ENCODE results near the gene CDH23.

Gene CDH23

DNA sequence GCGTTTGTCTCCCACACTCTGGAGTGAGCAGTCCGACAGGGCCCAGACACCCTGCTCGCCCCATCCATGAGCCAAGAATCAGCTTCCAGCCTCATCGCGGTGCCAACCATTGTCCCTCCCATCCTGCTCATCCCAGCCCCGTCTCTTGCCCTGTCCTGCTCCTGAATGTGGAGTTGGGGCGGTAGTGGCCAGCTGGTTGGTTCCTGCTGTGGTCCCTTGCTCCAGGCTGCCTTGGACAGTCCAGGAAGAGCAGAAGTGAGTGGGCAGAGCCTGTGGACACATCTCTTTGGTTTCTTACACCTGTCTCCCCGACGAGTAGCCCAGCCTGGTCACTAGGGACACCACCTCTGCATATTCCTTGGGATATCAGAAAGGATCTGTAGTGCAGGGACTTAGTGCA, 63.9 kb downstream of the CDH23 start:
- no peaks in the 10 kb centered on the region for H3K27me3 Mint-ChIP-seq (ENCODE audit: low read depth)
- H3K9me3 Mint-ChIP-seq = no peaks in the 10 kb centered on the region
- H3K36me3 Mint-ChIP-seq (ENCODE audit: low read depth) = no peaks in the 10 kb centered on the region

GRCh38 chr10:71461457-71461856, 64.7 kb downstream of the CDH23 start:
- H3K4me3 Mint-ChIP-seq = no peak overlapping the region
- H3K27me3 Mint-ChIP-seq (ENCODE audit: low read depth) = no peaks in the 10 kb centered on the region
- no peaks in the 10 kb centered on the region for H3K4me1 Mint-ChIP-seq (ENCODE audit: low read depth)
- no peaks in the 10 kb centered on the region for H3K9me3 Mint-ChIP-seq
- H3K36me3 Mint-ChIP-seq (ENCODE audit: low read depth) = no peaks in the 10 kb centered on the region
- H3K27ac Mint-ChIP-seq = no peak overlapping the region

More for the DNA sequence above, 63.9 kb downstream of the CDH23 start:
- H3K4me3 Mint-ChIP-seq = no peak overlapping the region
- H3K27ac Mint-ChIP-seq = no peak overlapping the region
- no peaks in the 10 kb centered on the region for H3K4me1 Mint-ChIP-seq (ENCODE audit: low read depth)

- H3K4me3 Mint-ChIP-seq = no peak overlapping the region
- H3K27ac Mint-ChIP-seq = no peak overlapping the region
- no peaks in the 10 kb centered on the region for H3K36me3 Mint-ChIP-seq (ENCODE audit: low read depth)
- H3K9me3 Mint-ChIP-seq = no peaks in the 10 kb centered on the region
- no peaks in the 10 kb centered on the region for H3K27me3 Mint-ChIP-seq (ENCODE audit: low read depth)
- H3K4me1 Mint-ChIP-seq (ENCODE audit: low read depth) = no peaks in the 10 kb centered on the region
These were observed 65.6 kb downstream of the CDH23 start for GRCh38 chr10:71462062-71462935.

DNA sequence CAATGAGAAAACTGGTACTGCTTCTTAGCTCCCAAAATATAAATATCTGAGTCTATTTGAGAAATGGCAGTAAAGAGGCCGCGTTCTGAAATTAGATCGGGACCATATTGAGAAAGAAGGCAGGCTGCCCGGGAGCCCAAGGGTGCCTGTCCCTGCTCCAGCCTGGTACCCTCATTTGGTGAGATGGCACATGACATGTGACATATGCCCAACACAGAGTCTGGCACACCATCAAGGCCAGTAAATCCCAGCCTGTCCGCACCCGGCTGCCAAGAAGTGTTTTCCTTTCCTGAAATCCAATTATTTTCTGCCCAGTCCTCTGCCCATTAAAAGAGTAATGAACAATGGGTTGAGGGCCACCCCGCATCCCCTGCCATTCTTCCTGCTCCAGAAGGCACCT, 66.4 kb downstream of the CDH23 start:
- Mint-ChIP-seq H3K27me3 (ENCODE audit: low read depth) (no peaks in the 10 kb centered on the region), H3K36me3 (ENCODE audit: low read depth) (no peaks in the 10 kb centered on the region), H3K4me1 (ENCODE audit: low read depth) (no peaks in the 10 kb centered on the region), H3K4me3 (no peak overlapping the region), H3K9me3 (no peaks in the 10 kb centered on the region), H3K27ac (no peak overlapping the region)

DNA sequence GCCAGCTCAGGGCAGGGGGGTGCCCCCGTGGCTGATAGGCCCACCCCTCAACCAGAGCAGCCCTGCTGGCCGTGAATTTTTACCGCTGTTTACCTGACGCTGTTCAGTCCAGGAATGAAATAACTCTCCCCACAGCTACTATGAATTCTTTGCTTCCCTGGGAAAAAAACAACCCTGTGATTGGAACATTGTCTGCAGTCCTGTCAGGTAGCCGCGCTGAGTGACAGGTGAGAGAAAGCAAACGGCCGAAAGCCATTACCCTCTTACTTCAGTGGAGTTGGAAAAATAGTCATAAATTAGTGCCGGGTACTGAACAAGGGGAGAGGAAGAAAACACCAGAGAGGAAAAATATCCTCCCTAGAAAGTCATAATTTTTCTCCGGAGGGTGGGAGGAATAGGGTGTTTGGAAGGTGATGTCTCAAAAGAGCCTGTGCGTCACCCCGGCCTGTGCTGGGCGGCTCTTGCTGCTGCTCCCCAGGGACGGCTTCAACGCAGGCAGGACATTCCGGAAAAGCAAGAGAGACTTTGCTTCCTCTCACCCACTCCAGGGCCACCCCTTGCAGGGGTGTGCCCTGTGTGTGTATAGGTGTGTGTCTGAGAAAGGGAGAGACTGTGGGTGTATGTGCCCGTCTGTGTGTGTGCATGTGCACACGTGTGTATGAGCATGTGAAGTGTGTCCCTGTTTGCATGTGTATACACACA, 69.0 kb downstream of the CDH23 start:
- no peaks in the 10 kb centered on the region for H3K36me3 Mint-ChIP-seq (ENCODE audit: low read depth)
- H3K4me1 Mint-ChIP-seq (ENCODE audit: low read depth) = no peaks in the 10 kb centered on the region
- no peak overlapping the region for H3K27ac Mint-ChIP-seq
- no peaks in the 10 kb centered on the region for H3K9me3 Mint-ChIP-seq
- no peaks in the 10 kb centered on the region for H3K27me3 Mint-ChIP-seq (ENCODE audit: low read depth)
- H3K4me3 Mint-ChIP-seq = no peak overlapping the region

DNA sequence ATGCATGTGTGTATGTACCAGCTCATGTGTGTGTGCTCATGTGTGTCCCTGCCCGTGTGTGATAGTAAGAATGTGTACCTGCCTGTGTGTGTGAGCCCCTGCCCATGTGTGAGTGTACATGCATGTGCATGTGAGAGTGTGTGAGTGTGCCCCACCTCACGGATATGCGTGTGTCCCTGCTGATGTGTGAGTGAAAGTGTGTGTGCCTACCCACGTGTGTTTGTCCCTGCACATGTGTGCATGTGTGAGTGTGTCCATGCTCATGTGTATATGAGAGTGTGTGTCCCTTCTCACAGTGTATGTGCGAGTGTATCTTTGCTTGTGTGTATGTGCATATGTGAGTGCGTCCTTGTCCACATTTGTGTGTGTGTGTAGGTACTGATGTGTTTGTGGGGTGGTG, 69.6 kb downstream of the CDH23 start:
- Mint-ChIP-seq H3K9me3 (no peaks in the 10 kb centered on the region), H3K4me1 (ENCODE audit: low read depth) (no peaks in the 10 kb centered on the region), H3K27ac (no peak overlapping the region), H3K36me3 (ENCODE audit: low read depth) (no peaks in the 10 kb centered on the region), H3K4me3 (no peak overlapping the region), H3K27me3 (ENCODE audit: low read depth) (no peaks in the 10 kb centered on the region)

GRCh38 chr10:71467161-71467560, 70.4 kb downstream of the CDH23 start:
- H3K27ac Mint-ChIP-seq = no peak overlapping the region

GRCh38 chr10:71467569-71468362, 71.0 kb downstream of the CDH23 start:
- H3K27ac Mint-ChIP-seq = no peak overlapping the region
- H3K4me3 Mint-ChIP-seq = no peak overlapping the region
- no peaks in the 10 kb centered on the region for H3K9me3 Mint-ChIP-seq
- no peaks in the 10 kb centered on the region for H3K27me3 Mint-ChIP-seq (ENCODE audit: low read depth)
- no peaks in the 10 kb centered on the region for H3K36me3 Mint-ChIP-seq (ENCODE audit: low read depth)
- H3K4me1 Mint-ChIP-seq (ENCODE audit: low read depth) = no peaks in the 10 kb centered on the region

More at GRCh38 chr10:71467161-71467560, 70.4 kb downstream of the CDH23 start:
- H3K36me3 Mint-ChIP-seq (ENCODE audit: low read depth) = no peaks in the 10 kb centered on the region
- no peak overlapping the region for H3K4me3 Mint-ChIP-seq
- no peaks in the 10 kb centered on the region for H3K9me3 Mint-ChIP-seq
- no peaks in the 10 kb centered on the region for H3K27me3 Mint-ChIP-seq (ENCODE audit: low read depth)
- no peaks in the 10 kb centered on the region for H3K4me1 Mint-ChIP-seq (ENCODE audit: low read depth)

GRCh38 chr10:71468363-71469094, 71.8 kb downstream of the CDH23 start:
- Mint-ChIP-seq H3K4me3 (no peak overlapping the region), H3K9me3 (no peaks in the 10 kb centered on the region), H3K4me1 (ENCODE audit: low read depth) (no peaks in the 10 kb centered on the region), H3K27me3 (ENCODE audit: low read depth) (no peaks in the 10 kb centered on the region), H3K27ac (no peak overlapping the region), H3K36me3 (ENCODE audit: low read depth) (no peaks in the 10 kb centered on the region)

DNA sequence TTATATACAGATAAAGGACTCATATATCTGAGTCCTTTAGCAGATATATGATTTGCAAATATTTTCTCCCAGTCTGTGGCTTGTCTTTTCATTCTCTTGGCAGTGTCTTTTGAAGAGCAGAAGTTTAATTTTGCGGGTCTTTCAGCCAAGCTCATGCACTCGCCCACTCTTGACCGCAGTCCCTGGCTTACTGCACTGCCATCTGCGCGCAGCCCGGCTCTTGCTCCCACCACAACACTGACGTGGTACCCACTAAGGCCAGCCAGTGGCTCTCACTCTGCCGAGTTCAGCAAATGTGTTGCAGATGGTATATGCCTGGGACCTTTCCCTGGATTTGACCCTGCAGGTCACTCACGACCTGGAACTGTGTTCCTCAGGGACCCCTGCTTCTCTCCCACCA, 74.3 kb downstream of the CDH23 start:
- Mint-ChIP-seq H3K4me3 (no peak overlapping the region), H3K27me3 (ENCODE audit: low read depth) (no peaks in the 10 kb centered on the region), H3K9me3 (no peaks in the 10 kb centered on the region), H3K36me3 (ENCODE audit: low read depth) (no peaks in the 10 kb centered on the region), H3K27ac (no peak overlapping the region), H3K4me1 (ENCODE audit: low read depth) (peaks cover 2% of the 10 kb centered on the region)

DNA sequence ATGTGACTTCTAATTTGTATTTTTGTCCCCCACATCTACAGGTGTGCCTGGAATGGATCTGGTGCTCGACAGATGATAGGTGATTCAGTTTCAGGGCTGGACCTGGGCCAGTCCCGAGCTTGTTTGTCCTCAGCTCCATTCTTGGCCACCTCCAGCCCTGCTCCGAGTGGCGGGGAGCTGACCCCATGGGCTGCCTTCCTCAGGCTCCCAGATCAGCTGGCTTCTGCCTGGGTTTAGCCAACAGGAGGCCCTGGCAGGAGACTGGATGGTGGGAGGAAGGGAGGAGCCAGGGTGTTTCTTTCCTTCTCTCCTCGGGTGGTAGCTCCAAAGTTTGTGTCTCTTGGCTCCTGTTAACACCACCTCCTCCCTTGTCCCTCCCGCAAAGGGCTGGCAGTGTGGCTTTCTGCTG, 75.2 kb downstream of the CDH23 start:
- H3K9me3 Mint-ChIP-seq = no peaks in the 10 kb centered on the region
- H3K4me1 Mint-ChIP-seq (ENCODE audit: low read depth) = peaks cover 2% of the 10 kb centered on the region
- no peak overlapping the region for H3K27ac Mint-ChIP-seq
- no peaks in the 10 kb centered on the region for H3K27me3 Mint-ChIP-seq (ENCODE audit: low read depth)
- H3K36me3 Mint-ChIP-seq (ENCODE audit: low read depth) = no peaks in the 10 kb centered on the region
- H3K4me3 Mint-ChIP-seq = no peak overlapping the region

DNA sequence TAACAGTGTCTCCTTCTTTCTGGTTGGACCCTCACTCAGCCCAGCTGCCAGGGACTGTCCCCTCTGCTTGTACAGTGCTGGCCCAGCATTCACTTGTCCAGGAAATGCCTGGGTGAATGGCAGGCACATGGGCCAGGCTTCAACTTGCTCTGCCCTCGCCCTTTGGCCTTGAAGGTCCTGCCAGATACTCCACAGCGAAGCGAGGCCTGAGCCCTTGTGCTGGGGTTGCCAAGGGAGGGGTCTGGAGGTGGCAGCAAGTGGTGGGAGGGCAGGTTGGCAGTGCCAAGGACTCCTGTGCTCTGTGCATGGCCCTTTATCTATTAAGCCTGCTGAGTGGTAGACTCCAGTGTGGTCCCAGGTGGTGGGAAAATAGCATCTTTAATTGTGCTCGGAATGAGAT, 75.7 kb downstream of the CDH23 start:
- Mint-ChIP-seq H3K36me3 (ENCODE audit: low read depth) (no peaks in the 10 kb centered on the region), H3K4me3 (no peak overlapping the region), H3K27ac (no peak overlapping the region), H3K9me3 (no peaks in the 10 kb centered on the region), H3K4me1 (ENCODE audit: low read depth) (peaks cover 2% of the 10 kb centered on the region), H3K27me3 (ENCODE audit: low read depth) (peaks cover 2% of the 10 kb centered on the region)

DNA sequence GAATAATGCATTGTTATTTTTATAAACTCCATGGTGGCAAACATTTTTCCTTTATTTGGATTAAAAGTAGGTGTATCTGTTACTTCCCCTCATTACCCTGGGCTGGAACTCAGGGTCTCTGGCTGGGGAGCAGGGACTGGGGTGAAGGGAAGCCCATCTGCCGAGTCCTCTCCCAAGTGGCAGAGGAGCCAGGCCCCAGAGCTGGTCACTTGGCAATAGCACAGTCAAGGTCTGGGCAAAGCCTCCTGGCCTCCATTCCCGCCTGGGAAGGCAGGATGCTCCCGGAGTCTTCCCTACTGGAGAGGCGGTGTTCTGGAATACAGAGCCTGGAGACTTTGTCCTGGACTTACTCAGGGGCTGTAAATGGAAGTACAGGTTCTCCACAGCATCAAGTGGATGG, 76.2 kb downstream of the CDH23 start:
- Mint-ChIP-seq H3K9me3 (no peaks in the 10 kb centered on the region), H3K4me3 (no peak overlapping the region), H3K27ac (no peak overlapping the region), H3K27me3 (ENCODE audit: low read depth) (peaks cover 6% of the 10 kb centered on the region), H3K4me1 (ENCODE audit: low read depth) (peaks cover 2% of the 10 kb centered on the region), H3K36me3 (ENCODE audit: low read depth) (no peaks in the 10 kb centered on the region)

Measured in T-helper 1 cell treated with Interleukin-12 subunit alpha and Interleukin-12 subunit beta and Interleukin-4 antibody, amounts not matched to agents 30 μg/mL and 1 μg/mL, for 36 hours (primary cell).